Measurements from ENCODE around the gene PML. TPM values are rescaled to one million over a fixed set of nuclear protein-coding genes. Genes with fewer than 3 reads are reported as not detected.

Gene PML
- total and polyA plus RNA-seq, 9 donors: 20.7 to 60.8 (median 49.4) TPM

- no peaks in the 10 kb centered on the region for H3K36me3 ChIP-seq
- intact Hi-C loops (cut with DNase I): no loop called here
- H3K27ac ChIP-seq: no peak overlapping the region
- H3K9me3 ChIP-seq: no peaks in the 10 kb centered on the region
- TF ChIP-seq CTCF (IDR thresholded peaks at IDR 0.05) (no peak), POLR2A (IDR thresholded peaks at IDR 0.05) (no peak)
- DNase-seq: no peak
- WGBS, 3 donors: 93 to 97% (median 95%) methylated on average over 2 of the region's 2 CpGs
- no peak overlapping the region for H3K4me3 ChIP-seq
- H3K27me3 ChIP-seq: no peaks in the 10 kb centered on the region
- H3K4me1 ChIP-seq (ENCODE audit: insufficient read depth): peaks cover 11% of the 10 kb centered on the region
These were observed 18.9 kb downstream of the PML start for GRCh38 chr15:74013374-74013894.

- intact Hi-C loops (cut with DNase I): no loop called here
- H3K36me3 ChIP-seq: no peaks in the 10 kb centered on the region
- TF ChIP-seq CTCF (IDR thresholded peaks at IDR 0.05) (no peak), EP300 (IDR thresholded peaks at IDR 0.05) (no peak)
- peaks cover 4% of the 10 kb centered on the region for H3K4me1 ChIP-seq (ENCODE audit: insufficient read depth)
- H3K27ac ChIP-seq: no peak overlapping the region
- no peak overlapping the region for H3K4me3 ChIP-seq
- 63 to 71% (median 68%) methylated on average over 2 of the region's 2 CpGs for WGBS, 3 donors
- DNase-seq: no peak
- no peaks in the 10 kb centered on the region for H3K27me3 ChIP-seq
- H3K9me3 ChIP-seq: no peaks in the 10 kb centered on the region
These were observed 25.2 kb downstream of the PML start for GRCh38 chr15:74019734-74020133.

GRCh38 chr15:74022706-74023470 lies 28.4 kb downstream of the PML start:
- no peak overlapping the region for H3K4me3 ChIP-seq
- no peak overlapping the region for H3K27ac ChIP-seq
- H3K36me3 ChIP-seq: no peaks in the 10 kb centered on the region
- intact Hi-C loops (cut with DNase I): no loop called here
- H3K9me3 ChIP-seq: no peaks in the 10 kb centered on the region
- DNase-seq: no peak
- TF ChIP-seq POLR2A (IDR thresholded peaks at IDR 0.05) (no peak), EP300 (IDR thresholded peaks at IDR 0.05) (no peak), CTCF (IDR thresholded peaks at IDR 0.05) (no peak)
- WGBS, 3 donors: 93% methylated on average over 66 of the region's 66 CpGs
- peaks cover 4% of the 10 kb centered on the region for H3K4me1 ChIP-seq (ENCODE audit: insufficient read depth)
- no peaks in the 10 kb centered on the region for H3K27me3 ChIP-seq

- intact Hi-C loops (cut with DNase I): no loop called here
- DNase-seq: no peak
- no peaks in the 10 kb centered on the region for H3K36me3 ChIP-seq
These were observed 30.2 kb downstream of the PML start for GRCh38 chr15:74024687-74025086.

More at GRCh38 chr15:74024687-74025086, 30.2 kb downstream of the PML start:
- WGBS, 3 donors: 27 to 59% (median 57%) methylated on average over 2 of the region's 2 CpGs
- H3K27ac ChIP-seq: no peak overlapping the region
- H3K4me1 ChIP-seq (ENCODE audit: insufficient read depth): peaks cover 4% of the 10 kb centered on the region
- no peaks in the 10 kb centered on the region for H3K27me3 ChIP-seq
- TF ChIP-seq EP300 (IDR thresholded peaks at IDR 0.05) (no peak), CTCF (IDR thresholded peaks at IDR 0.05) (no peak)
- no peak overlapping the region for H3K4me3 ChIP-seq
- no peaks in the 10 kb centered on the region for H3K9me3 ChIP-seq

Measured in ovary (tissue), 9 donors.